DMS114 treated with DMSO at 0.1 percent for 48 hours (cell line): ENCODE measurements around the gene TEKT3.

Experiments
- DNase-seq: peaks from one replicate; lab custom pipeline; 2025; ENCODE audit not compliant: unreplicated experiment; lab: John Stamatoyannopoulos, UW

Gene TEKT3

GRCh38 chr17:15298176-15298575 is 43.2 kb downstream of the TEKT3 start:
- no peak for DNase-seq

- no peak for DNase-seq
These were observed 47.8 kb downstream of the TEKT3 start for GRCh38 chr17:15293558-15293957.

- DNase-seq: no peak
These were observed 49.6 kb downstream of the TEKT3 start for GRCh38 chr17:15291674-15292361.

GRCh38 chr17:15290605-15291004 is 50.8 kb downstream of the TEKT3 start:
- no peak for DNase-seq

GRCh38 chr17:15289285-15290183 is 51.9 kb downstream of the TEKT3 start:
- no peak for DNase-seq

- DNase-seq: no peak
These were observed 52.5 kb downstream of the TEKT3 start for GRCh38 chr17:15288859-15289258.

- DNase-seq: no peak
These were observed 53.7 kb downstream of the TEKT3 start for GRCh38 chr17:15287538-15288267.

GRCh38 chr17:15285466-15285865 is 55.9 kb downstream of the TEKT3 start:
- no peak for DNase-seq

- no peak for DNase-seq
These were observed 56.9 kb downstream of the TEKT3 start for GRCh38 chr17:15284537-15284936.

- no peak for DNase-seq
These were observed 57.3 kb downstream of the TEKT3 start for GRCh38 chr17:15284107-15284506.

GRCh38 chr17:15281909-15282308 is 59.5 kb downstream of the TEKT3 start:
- DNase-seq: no peak

- DNase-seq: no peak
These were observed 62.4 kb downstream of the TEKT3 start for GRCh38 chr17:15278924-15279477.

GRCh38 chr17:15278380-15278779 is 63.0 kb downstream of the TEKT3 start:
- DNase-seq: no peak

- DNase-seq: no peak
These were observed 67.4 kb downstream of the TEKT3 start for GRCh38 chr17:15274017-15274416.

- no peak for DNase-seq
These were observed 68.1 kb downstream of the TEKT3 start for GRCh38 chr17:15273141-15273793.

GRCh38 chr17:15271741-15272140 is 69.7 kb downstream of the TEKT3 start:
- DNase-seq: no peak

- no peak for DNase-seq
These were observed 70.6 kb downstream of the TEKT3 start for GRCh38 chr17:15270628-15271381.

- DNase-seq: no peak
These were observed 71.7 kb downstream of the TEKT3 start for GRCh38 chr17:15269780-15270089.

- DNase-seq: no peak
These were observed 72.2 kb downstream of the TEKT3 start for GRCh38 chr17:15269087-15269779.

- DNase-seq: no peak
These were observed 72.9 kb downstream of the TEKT3 start for GRCh38 chr17:15268461-15268860.
